ENCODE data around the gene SUN1. TPM values are rescaled to one million over a fixed set of nuclear protein-coding genes. Genes with fewer than 3 reads are reported as not detected.

The SUN1 gene
- total RNA-seq, 1 experiment from 2014 or later: 252 TPM

DNA sequence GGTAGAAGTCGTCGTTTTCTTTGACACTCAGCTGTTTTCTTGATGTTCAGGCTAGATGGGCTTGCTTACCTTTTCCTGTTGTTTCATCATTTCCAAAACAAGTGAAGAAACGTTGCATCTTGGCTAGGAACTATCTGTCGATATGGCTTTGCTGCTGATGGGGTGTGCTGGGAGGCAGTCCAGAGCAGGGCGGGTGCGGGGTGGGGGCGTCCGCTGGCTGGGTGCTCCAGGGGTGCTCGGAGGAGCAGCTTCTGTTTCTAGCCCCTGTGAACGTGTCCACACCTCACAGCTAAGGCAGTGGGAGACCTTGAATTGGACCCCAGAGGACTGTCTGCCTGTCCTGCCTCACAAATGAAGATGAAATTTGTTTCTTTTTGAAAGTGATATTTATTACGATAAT lies 7.6 kb upstream of the SUN1 start:
- Mint-ChIP-seq H3K27ac (ENCODE audit: unreplicated experiment) (no peak overlapping the region), H3K36me3 (ENCODE audit: insufficient read depth, unreplicated experiment) (peaks cover 25% of the 10 kb centered on the region), H3K9me3 (ENCODE audit: low read depth, unreplicated experiment) (no peaks in the 10 kb centered on the region), H3K4me1 (ENCODE audit: low read depth, unreplicated experiment) (peaks cover 40% of the 10 kb centered on the region), H3K27me3 (ENCODE audit: unreplicated experiment) (no peaks in the 10 kb centered on the region), H3K4me3 (ENCODE audit: low read depth, unreplicated experiment) (no peak overlapping the region)
- no peak for DNase-seq
- TF ChIP-seq CTCF (IDR thresholded peaks at IDR 0.05; ENCODE audit: unreplicated experiment): no peak
- CTCF ChIA-PET: interaction anchor here (0.7 kb wide), 2 partner anchors 17 to 648 kb away, joined by 3 read pairs; no protein-coding TSS in a partner anchor
- intact Hi-C loops (cut with micrococcal nuclease; ENCODE audit: unreplicated experiment): no loop called here
- BruUV-seq (replicated peaks): no TSS peak

DNA sequence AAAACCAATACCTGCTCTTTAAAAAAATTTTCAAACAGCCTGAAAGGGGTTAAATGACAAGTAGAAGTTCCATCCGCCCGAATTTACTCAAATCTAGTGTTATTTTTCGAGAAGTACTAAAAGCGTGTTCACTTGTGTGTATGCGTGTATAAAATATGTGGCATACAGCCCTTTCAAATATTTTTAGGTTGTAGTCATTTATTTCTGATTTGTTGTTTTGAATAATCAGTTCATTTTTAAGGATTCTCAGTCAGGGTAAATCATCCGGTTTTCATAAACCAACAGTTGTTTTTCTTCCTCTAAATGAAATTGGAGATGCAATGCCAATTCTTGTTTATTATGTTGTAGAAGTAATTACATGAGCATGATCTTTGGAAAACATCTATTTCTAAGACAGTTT lies 6.9 kb upstream of the SUN1 start:
- TF ChIP-seq CTCF (IDR thresholded peaks at IDR 0.05; ENCODE audit: unreplicated experiment): no peak
- peaks cover 42% of the 10 kb centered on the region for H3K4me1 Mint-ChIP-seq (ENCODE audit: low read depth, unreplicated experiment)
- no peak for DNase-seq
- CTCF ChIA-PET: interaction anchor here (0.7 kb wide), 1 partner anchor 649 kb away, joined by 3 read pairs; no protein-coding TSS in a partner anchor
- H3K4me3 Mint-ChIP-seq (ENCODE audit: low read depth, unreplicated experiment): no peak overlapping the region
- peaks cover 21% of the 10 kb centered on the region for H3K36me3 Mint-ChIP-seq (ENCODE audit: insufficient read depth, unreplicated experiment)
- H3K27ac Mint-ChIP-seq (ENCODE audit: unreplicated experiment): no peak overlapping the region
- H3K9me3 Mint-ChIP-seq (ENCODE audit: low read depth, unreplicated experiment): no peaks in the 10 kb centered on the region
- intact Hi-C loops (cut with micrococcal nuclease; ENCODE audit: unreplicated experiment): no loop called here
- BruUV-seq (replicated peaks): no TSS peak
- no peaks in the 10 kb centered on the region for H3K27me3 Mint-ChIP-seq (ENCODE audit: unreplicated experiment)

- H3K4me3 Mint-ChIP-seq (ENCODE audit: low read depth, unreplicated experiment): no peak overlapping the region
Measured at GRCh38 chr7:826230-826917, 5.9 kb upstream of the SUN1 start.

GRCh38 chr7:828793-829561 lies 3.3 kb upstream of the SUN1 start:
- DNase-seq: no peak
- BruUV-seq (replicated peaks): no TSS peak
- intact Hi-C loops (cut with micrococcal nuclease; ENCODE audit: unreplicated experiment): no loop called here
- Mint-ChIP-seq H3K4me1 (ENCODE audit: low read depth, unreplicated experiment) (peaks cover 45% of the 10 kb centered on the region), H3K4me3 (ENCODE audit: low read depth, unreplicated experiment) (no peak overlapping the region), H3K9me3 (ENCODE audit: low read depth, unreplicated experiment) (no peaks in the 10 kb centered on the region), H3K27ac (ENCODE audit: unreplicated experiment) (no peak overlapping the region), H3K36me3 (ENCODE audit: insufficient read depth, unreplicated experiment) (peaks cover 36% of the 10 kb centered on the region), H3K27me3 (ENCODE audit: unreplicated experiment) (no peaks in the 10 kb centered on the region)
- CTCF ChIA-PET: interaction anchor here (1.0 kb wide), 1 partner anchor 16 kb away, joined by 3 read pairs; no protein-coding TSS in a partner anchor
- TF ChIP-seq CTCF (IDR thresholded peaks at IDR 0.05; ENCODE audit: unreplicated experiment): no peak

More at GRCh38 chr7:826230-826917, 5.9 kb upstream of the SUN1 start:
- no peaks in the 10 kb centered on the region for H3K27me3 Mint-ChIP-seq (ENCODE audit: unreplicated experiment)
- no peak for DNase-seq
- no TSS peak for BruUV-seq (replicated peaks)
- H3K4me1 Mint-ChIP-seq (ENCODE audit: low read depth, unreplicated experiment): peaks cover 42% of the 10 kb centered on the region
- no peaks in the 10 kb centered on the region for H3K9me3 Mint-ChIP-seq (ENCODE audit: low read depth, unreplicated experiment)
- H3K27ac Mint-ChIP-seq (ENCODE audit: unreplicated experiment): no peak overlapping the region
- peaks cover 22% of the 10 kb centered on the region for H3K36me3 Mint-ChIP-seq (ENCODE audit: insufficient read depth, unreplicated experiment)
- intact Hi-C loops (cut with micrococcal nuclease; ENCODE audit: unreplicated experiment): no loop called here
- CTCF ChIA-PET: interaction anchor here (0.6 kb wide), 2 partner anchors 122 to 1378 kb away, joined by 3 to 6 read pairs; no protein-coding TSS in a partner anchor
- no peak for TF ChIP-seq CTCF (IDR thresholded peaks at IDR 0.05; ENCODE audit: unreplicated experiment)
